ENCODE data around the gene CD86. TPM values are rescaled to one million over a fixed set of nuclear protein-coding genes. Genes with fewer than 3 reads are reported as not detected.
"Not testable (repeated sequence)": the region's sequence is repeated elsewhere in the genome, so short reads cannot be mapped to it uniquely, and the experiment has no call there.

Gene CD86
- total RNA-seq, 1 donor from 2014 or later = 2.7 TPM

- Mint-ChIP-seq H3K9me3 (peaks cover 3% of the 10 kb centered on the region), H3K27me3 (ENCODE audit: insufficient read depth) (peaks cover 14% of the 10 kb centered on the region), H3K36me3 (ENCODE audit: low read depth) (no peaks in the 10 kb centered on the region), H3K4me1 (ENCODE audit: low read depth) (peaks cover 18% of the 10 kb centered on the region), H3K27ac (no peak overlapping the region), H3K4me3 (no peak overlapping the region)
- no peak for DNase-seq (ENCODE audit: low spot score)
- intact Hi-C loops (cut with micrococcal nuclease) = no loop called here
Observed at GRCh38 chr3:122024800-122025199, 30.4 kb upstream of the CD86 start.

GRCh38 chr3:122025296-122025695 is 29.9 kb upstream of the CD86 start:
- Mint-ChIP-seq H3K36me3 (ENCODE audit: low read depth) (no peaks in the 10 kb centered on the region), H3K4me3 (no peak overlapping the region), H3K9me3 (peaks cover 3% of the 10 kb centered on the region), H3K4me1 (ENCODE audit: low read depth) (peaks cover 23% of the 10 kb centered on the region), H3K27ac (no peak overlapping the region), H3K27me3 (ENCODE audit: insufficient read depth) (peaks cover 13% of the 10 kb centered on the region)
- DNase-seq (ENCODE audit: low spot score) = no peak
- intact Hi-C loops (cut with micrococcal nuclease) = no loop called here

GRCh38 chr3:122030381-122031122 is 24.6 kb upstream of the CD86 start:
- peaks cover 30% of the 10 kb centered on the region for H3K9me3 Mint-ChIP-seq
- H3K4me3 Mint-ChIP-seq = peak overlapping the region; percentile 20
- peaks cover 17% of the 10 kb centered on the region for H3K4me1 Mint-ChIP-seq (ENCODE audit: low read depth)
- intact Hi-C loops (cut with micrococcal nuclease) = loop anchor here (1.0 to 2.0 kb wide), 4 partner anchors 16 to 147 kb away; no protein-coding TSS in a partner anchor
- peak overlapping the region; percentile 85 for H3K27ac Mint-ChIP-seq
- peak; percentile 27 for DNase-seq (ENCODE audit: low spot score)
- peaks cover 2% of the 10 kb centered on the region for H3K36me3 Mint-ChIP-seq (ENCODE audit: low read depth)
- peaks cover 5% of the 10 kb centered on the region for H3K27me3 Mint-ChIP-seq (ENCODE audit: insufficient read depth)

GRCh38 chr3:122031123-122031468 is 24.1 kb upstream of the CD86 start:
- DNase-seq (ENCODE audit: low spot score) = no peak
- no peak overlapping the region for H3K4me3 Mint-ChIP-seq
- H3K9me3 Mint-ChIP-seq = peaks cover 35% of the 10 kb centered on the region
- peaks cover 2% of the 10 kb centered on the region for H3K36me3 Mint-ChIP-seq (ENCODE audit: low read depth)
- peaks cover 16% of the 10 kb centered on the region for H3K4me1 Mint-ChIP-seq (ENCODE audit: low read depth)
- H3K27me3 Mint-ChIP-seq (ENCODE audit: insufficient read depth) = peaks cover under 1% of the 10 kb centered on the region
- peak overlapping the region; percentile 85 for H3K27ac Mint-ChIP-seq
- intact Hi-C loops (cut with micrococcal nuclease) = loop anchor here (2.0 kb wide), 1 partner anchor 70 kb away; no protein-coding TSS in a partner anchor

- Mint-ChIP-seq H3K4me3 (no peak overlapping the region), H3K27ac (no peak overlapping the region), H3K36me3 (ENCODE audit: low read depth) (peaks cover 2% of the 10 kb centered on the region), H3K27me3 (ENCODE audit: insufficient read depth) (no peaks in the 10 kb centered on the region), H3K9me3 (peaks cover 45% of the 10 kb centered on the region), H3K4me1 (ENCODE audit: low read depth) (peaks cover 16% of the 10 kb centered on the region)
- intact Hi-C loops (cut with micrococcal nuclease) = no loop called here
- DNase-seq (ENCODE audit: low spot score) = no peak
Observed at GRCh38 chr3:122032531-122032930, 22.6 kb upstream of the CD86 start.

GRCh38 chr3:122033023-122033422 is 22.1 kb upstream of the CD86 start:
- Mint-ChIP-seq H3K27me3 (ENCODE audit: insufficient read depth) (no peaks in the 10 kb centered on the region), H3K27ac (no peak overlapping the region), H3K4me3 (no peak overlapping the region), H3K4me1 (ENCODE audit: low read depth) (peaks cover 16% of the 10 kb centered on the region), H3K9me3 (peaks cover 49% of the 10 kb centered on the region), H3K36me3 (ENCODE audit: low read depth) (peaks cover 6% of the 10 kb centered on the region)
- no peak for DNase-seq (ENCODE audit: low spot score)
- intact Hi-C loops (cut with micrococcal nuclease) = no loop called here

GRCh38 chr3:122047296-122047695 is 7.9 kb upstream of the CD86 start:
- H3K36me3 Mint-ChIP-seq (ENCODE audit: low read depth); DNase-seq (ENCODE audit: low spot score); intact Hi-C loops (cut with micrococcal nuclease); H3K27ac Mint-ChIP-seq; H3K4me3 Mint-ChIP-seq; H3K27me3 Mint-ChIP-seq (ENCODE audit: insufficient read depth); H3K4me1 Mint-ChIP-seq (ENCODE audit: low read depth): not testable (repeated sequence)
- peaks cover 14% of the 10 kb centered on the region for H3K9me3 Mint-ChIP-seq

GRCh38 chr3:122047773-122048172 is 7.4 kb upstream of the CD86 start:
- H3K36me3 Mint-ChIP-seq (ENCODE audit: low read depth); H3K27me3 Mint-ChIP-seq (ENCODE audit: insufficient read depth); H3K27ac Mint-ChIP-seq; DNase-seq (ENCODE audit: low spot score); H3K4me3 Mint-ChIP-seq; H3K4me1 Mint-ChIP-seq (ENCODE audit: low read depth); intact Hi-C loops (cut with micrococcal nuclease): not testable (repeated sequence)
- H3K9me3 Mint-ChIP-seq = peaks cover 14% of the 10 kb centered on the region

- no peak overlapping the region for H3K27ac Mint-ChIP-seq
- DNase-seq (ENCODE audit: low spot score) = no peak
- no peak overlapping the region for H3K4me3 Mint-ChIP-seq
- H3K27me3 Mint-ChIP-seq (ENCODE audit: insufficient read depth) = peaks cover 12% of the 10 kb centered on the region
- H3K36me3 Mint-ChIP-seq (ENCODE audit: low read depth) = no peaks in the 10 kb centered on the region
- intact Hi-C loops (cut with micrococcal nuclease) = no loop called here
- no peaks in the 10 kb centered on the region for H3K4me1 Mint-ChIP-seq (ENCODE audit: low read depth)
- H3K9me3 Mint-ChIP-seq = peaks cover 14% of the 10 kb centered on the region
Observed at GRCh38 chr3:122052968-122053367, 2.2 kb upstream of the CD86 start.

GRCh38 chr3:122057671-122058070 is 2.5 kb downstream of the CD86 start:
- no peak overlapping the region for H3K4me3 Mint-ChIP-seq
- intact Hi-C loops (cut with micrococcal nuclease) = no loop called here

GRCh38 chr3:122058294-122058693 is 3.1 kb downstream of the CD86 start:
- no peaks in the 10 kb centered on the region for H3K4me1 Mint-ChIP-seq (ENCODE audit: low read depth)
- peaks cover 5% of the 10 kb centered on the region for H3K36me3 Mint-ChIP-seq (ENCODE audit: low read depth)
- intact Hi-C loops (cut with micrococcal nuclease) = no loop called here

More at GRCh38 chr3:122057671-122058070, 2.5 kb downstream of the CD86 start:
- Mint-ChIP-seq H3K27ac (no peak overlapping the region), H3K4me1 (ENCODE audit: low read depth) (no peaks in the 10 kb centered on the region), H3K36me3 (ENCODE audit: low read depth) (peaks cover 5% of the 10 kb centered on the region), H3K9me3 (no peaks in the 10 kb centered on the region), H3K27me3 (ENCODE audit: insufficient read depth) (peaks cover 11% of the 10 kb centered on the region)
- no peak for DNase-seq (ENCODE audit: low spot score)

GRCh38 chr3:122060040-122060698 is 5.0 kb downstream of the CD86 start:
- H3K27ac Mint-ChIP-seq = no peak overlapping the region

More at GRCh38 chr3:122058294-122058693, 3.1 kb downstream of the CD86 start:
- no peak for DNase-seq (ENCODE audit: low spot score)
- no peak overlapping the region for H3K27ac Mint-ChIP-seq
- peaks cover 11% of the 10 kb centered on the region for H3K27me3 Mint-ChIP-seq (ENCODE audit: insufficient read depth)
- H3K9me3 Mint-ChIP-seq = no peaks in the 10 kb centered on the region
- no peak overlapping the region for H3K4me3 Mint-ChIP-seq

GRCh38 chr3:122063908-122064307 is 8.7 kb downstream of the CD86 start:
- H3K4me3 Mint-ChIP-seq = no peak overlapping the region
- H3K27me3 Mint-ChIP-seq (ENCODE audit: insufficient read depth) = peaks cover 5% of the 10 kb centered on the region
- H3K36me3 Mint-ChIP-seq (ENCODE audit: low read depth) = peaks cover 6% of the 10 kb centered on the region
- intact Hi-C loops (cut with micrococcal nuclease) = no loop called here
- H3K4me1 Mint-ChIP-seq (ENCODE audit: low read depth) = peaks cover 13% of the 10 kb centered on the region
- no peak overlapping the region for H3K27ac Mint-ChIP-seq
- no peak for DNase-seq (ENCODE audit: low spot score)
- no peaks in the 10 kb centered on the region for H3K9me3 Mint-ChIP-seq

More at GRCh38 chr3:122060040-122060698, 5.0 kb downstream of the CD86 start:
- Mint-ChIP-seq H3K36me3 (ENCODE audit: low read depth) (peaks cover 5% of the 10 kb centered on the region), H3K27me3 (ENCODE audit: insufficient read depth) (peaks cover 12% of the 10 kb centered on the region), H3K9me3 (no peaks in the 10 kb centered on the region), H3K4me1 (ENCODE audit: low read depth) (no peaks in the 10 kb centered on the region), H3K4me3 (no peak overlapping the region)
- no peak for DNase-seq (ENCODE audit: low spot score)
- intact Hi-C loops (cut with micrococcal nuclease) = no loop called here
